Measurements from ENCODE around the gene RGS4. TPM values are rescaled to one million over a fixed set of nuclear protein-coding genes. Genes with fewer than 3 reads are reported as not detected.

The RGS4 gene
- total RNA-seq, 1 experiment from 2014 or later: 0.21 TPM

GRCh38 chr1:163094589-163094988 is 25.4 kb downstream of the RGS4 start:
- CTCF ChIA-PET: no interaction called here
- H3K36me3 Mint-ChIP-seq (ENCODE audit: insufficient read depth, unreplicated experiment): no peaks in the 10 kb centered on the region
- no peak for TF ChIP-seq CTCF (IDR thresholded peaks at IDR 0.05; ENCODE audit: unreplicated experiment)
- H3K27ac Mint-ChIP-seq (ENCODE audit: unreplicated experiment): no peak overlapping the region
- no peak for DNase-seq
- BruUV-seq (replicated peaks): no TSS peak
- intact Hi-C loops (cut with micrococcal nuclease; ENCODE audit: unreplicated experiment): no loop called here
- H3K4me3 Mint-ChIP-seq (ENCODE audit: low read depth, unreplicated experiment): no peak overlapping the region
- no peaks in the 10 kb centered on the region for H3K9me3 Mint-ChIP-seq (ENCODE audit: low read depth, unreplicated experiment)
- no peaks in the 10 kb centered on the region for H3K4me1 Mint-ChIP-seq (ENCODE audit: low read depth, unreplicated experiment)
- no peaks in the 10 kb centered on the region for H3K27me3 Mint-ChIP-seq (ENCODE audit: unreplicated experiment)

GRCh38 chr1:163095213-163095612 is 26.1 kb downstream of the RGS4 start:
- BruUV-seq (replicated peaks): no TSS peak
- H3K9me3 Mint-ChIP-seq (ENCODE audit: low read depth, unreplicated experiment): no peaks in the 10 kb centered on the region
- no peaks in the 10 kb centered on the region for H3K4me1 Mint-ChIP-seq (ENCODE audit: low read depth, unreplicated experiment)
- no peak overlapping the region for H3K27ac Mint-ChIP-seq (ENCODE audit: unreplicated experiment)
- DNase-seq: no peak
- CTCF ChIA-PET: interaction anchor here (0.6 kb wide), 2 partner anchors 48 to 830 kb away, joined by 3 to 6 read pairs; no protein-coding TSS in a partner anchor
- no peaks in the 10 kb centered on the region for H3K27me3 Mint-ChIP-seq (ENCODE audit: unreplicated experiment)
- H3K36me3 Mint-ChIP-seq (ENCODE audit: insufficient read depth, unreplicated experiment): no peaks in the 10 kb centered on the region
- no peak overlapping the region for H3K4me3 Mint-ChIP-seq (ENCODE audit: low read depth, unreplicated experiment)
- no peak for TF ChIP-seq CTCF (IDR thresholded peaks at IDR 0.05; ENCODE audit: unreplicated experiment)
- intact Hi-C loops (cut with micrococcal nuclease; ENCODE audit: unreplicated experiment): no loop called here

GRCh38 chr1:163102590-163102989 is 33.4 kb downstream of the RGS4 start:
- no peak for DNase-seq
- no TSS peak for BruUV-seq (replicated peaks)
- CTCF ChIA-PET: no interaction called here
- H3K4me1 Mint-ChIP-seq (ENCODE audit: low read depth, unreplicated experiment): no peaks in the 10 kb centered on the region
- no peaks in the 10 kb centered on the region for H3K27me3 Mint-ChIP-seq (ENCODE audit: unreplicated experiment)
- H3K4me3 Mint-ChIP-seq (ENCODE audit: low read depth, unreplicated experiment): no peak overlapping the region
- H3K27ac Mint-ChIP-seq (ENCODE audit: unreplicated experiment): no peak overlapping the region
- TF ChIP-seq CTCF (IDR thresholded peaks at IDR 0.05; ENCODE audit: unreplicated experiment): no peak
- intact Hi-C loops (cut with micrococcal nuclease; ENCODE audit: unreplicated experiment): no loop called here
- no peaks in the 10 kb centered on the region for H3K9me3 Mint-ChIP-seq (ENCODE audit: low read depth, unreplicated experiment)
- H3K36me3 Mint-ChIP-seq (ENCODE audit: insufficient read depth, unreplicated experiment): no peaks in the 10 kb centered on the region

GRCh38 chr1:163104385-163105099 is 35.4 kb downstream of the RGS4 start:
- no peak for TF ChIP-seq CTCF (IDR thresholded peaks at IDR 0.05; ENCODE audit: unreplicated experiment)
- no peaks in the 10 kb centered on the region for H3K36me3 Mint-ChIP-seq (ENCODE audit: insufficient read depth, unreplicated experiment)
- intact Hi-C loops (cut with micrococcal nuclease; ENCODE audit: unreplicated experiment): no loop called here
- no TSS peak for BruUV-seq (replicated peaks)
- no peak overlapping the region for H3K27ac Mint-ChIP-seq (ENCODE audit: unreplicated experiment)
- H3K27me3 Mint-ChIP-seq (ENCODE audit: unreplicated experiment): no peaks in the 10 kb centered on the region
- H3K4me3 Mint-ChIP-seq (ENCODE audit: low read depth, unreplicated experiment): no peak overlapping the region
- no peaks in the 10 kb centered on the region for H3K9me3 Mint-ChIP-seq (ENCODE audit: low read depth, unreplicated experiment)
- CTCF ChIA-PET: interaction anchor here (0.6 to 0.8 kb wide), 2 partner anchors 72 to 283 kb away, joined by 5 to 6 read pairs; no protein-coding TSS in a partner anchor
- DNase-seq: no peak
- no peaks in the 10 kb centered on the region for H3K4me1 Mint-ChIP-seq (ENCODE audit: low read depth, unreplicated experiment)
